Skin of body (tissue), 2 donors: Measurements from ENCODE around the gene TASOR. TPM values are rescaled to one million over a fixed set of nuclear protein-coding genes. Genes with fewer than 3 reads are reported as not detected.
"Not testable (repeated sequence)": the region's sequence is repeated elsewhere in the genome, so short reads cannot be mapped to it uniquely, and the experiment has no call there.

ENCODE experiments used
- DNase-seq: peaks from one replicate; lab custom pipeline; 2025; lab: John Stamatoyannopoulos, UW
- total RNA-seq: library from RNA; depleted of rRNA; stranded (reverse); fragments of >200 nt; gene quantifications from one replicate; pipeline ENCODE4 v1.2.3, GENCODE V29; 2014

TASOR gene, protein sequence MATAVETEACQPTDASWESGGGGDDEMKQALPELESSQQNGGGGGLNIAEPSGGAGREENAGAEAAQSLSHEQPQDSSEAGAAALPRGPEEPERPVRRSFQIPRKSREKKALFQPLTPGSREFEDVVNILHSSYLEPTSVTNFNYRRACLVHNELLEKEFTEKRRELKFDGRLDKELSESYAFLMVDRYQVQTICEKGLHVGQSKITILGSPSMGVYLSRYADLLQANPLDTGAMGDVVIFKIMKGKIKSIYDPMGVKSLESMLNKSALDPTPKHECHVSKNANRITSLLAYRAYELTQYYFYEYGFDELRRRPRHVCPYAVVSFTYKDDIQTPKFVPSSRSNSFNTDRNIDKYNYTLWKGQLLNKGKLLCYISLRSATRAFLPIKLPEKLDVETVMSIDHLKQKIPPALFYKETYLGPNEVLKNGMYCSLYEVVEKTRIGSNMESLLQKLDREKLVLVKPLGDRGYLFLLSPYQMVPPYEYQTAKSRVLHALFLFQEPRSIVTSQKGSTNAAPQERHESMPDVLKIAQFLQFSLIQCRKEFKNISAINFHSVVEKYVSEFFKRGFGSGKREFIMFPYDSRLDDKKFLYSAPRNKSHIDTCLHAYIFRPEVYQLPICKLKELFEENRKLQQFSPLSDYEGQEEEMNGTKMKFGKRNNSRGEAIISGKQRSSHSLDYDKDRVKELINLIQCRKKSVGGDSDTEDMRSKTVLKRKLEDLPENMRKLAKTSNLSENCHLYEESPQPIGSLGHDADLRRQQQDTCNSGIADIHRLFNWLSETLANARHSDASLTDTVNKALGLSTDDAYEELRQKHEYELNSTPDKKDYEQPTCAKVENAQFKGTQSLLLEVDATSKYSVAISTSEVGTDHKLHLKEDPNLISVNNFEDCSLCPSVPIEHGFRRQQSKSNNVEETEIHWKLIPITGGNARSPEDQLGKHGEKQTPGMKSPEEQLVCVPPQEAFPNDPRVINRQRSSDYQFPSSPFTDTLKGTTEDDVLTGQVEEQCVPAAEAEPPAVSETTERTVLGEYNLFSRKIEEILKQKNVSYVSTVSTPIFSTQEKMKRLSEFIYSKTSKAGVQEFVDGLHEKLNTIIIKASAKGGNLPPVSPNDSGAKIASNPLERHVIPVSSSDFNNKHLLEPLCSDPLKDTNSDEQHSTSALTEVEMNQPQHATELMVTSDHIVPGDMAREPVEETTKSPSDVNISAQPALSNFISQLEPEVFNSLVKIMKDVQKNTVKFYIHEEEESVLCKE (N-terminal part only)
- total RNA-seq: 89.3 TPM

DNA sequence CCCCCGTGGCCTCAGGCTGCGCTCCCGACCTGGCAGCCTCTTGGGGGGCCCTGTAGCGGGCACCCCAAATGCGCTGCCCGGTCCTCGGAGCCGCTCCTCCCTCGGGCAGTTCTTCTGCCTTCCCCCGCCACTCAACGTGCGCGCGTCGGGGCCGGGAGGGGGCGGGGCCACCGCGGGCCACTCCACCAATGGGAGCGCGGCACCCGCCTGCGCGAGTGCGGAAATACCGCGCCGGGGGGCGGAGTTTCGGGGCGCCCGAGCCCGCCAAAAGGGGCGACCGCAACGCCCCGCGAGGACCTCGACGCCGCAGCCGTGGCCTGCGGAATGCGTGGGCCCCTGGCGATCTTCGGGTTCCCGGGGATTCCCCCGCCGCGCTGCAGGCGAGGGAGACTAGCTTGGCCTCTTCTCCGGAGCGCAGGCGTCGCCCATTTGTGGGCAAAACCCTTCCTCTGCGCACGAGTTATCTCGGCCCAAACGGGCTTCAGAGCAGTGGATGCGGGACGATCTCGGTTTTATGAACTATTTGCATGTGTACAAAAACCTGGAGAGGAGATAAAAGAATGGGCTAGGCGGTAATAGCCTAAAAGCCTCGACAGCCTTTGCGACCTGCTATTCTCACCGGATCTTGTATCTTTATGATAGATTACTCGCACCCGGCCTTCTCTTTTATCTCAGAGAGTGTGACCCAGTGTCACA lies at the start of gene TASOR:
Gene TASOR (minus strand): TSS at position 144 of the 696 bp plus-strand sequence. CDS start 259 bp downstream, outside the sequence.
- DNase-seq: peak; percentile 60

DNA sequence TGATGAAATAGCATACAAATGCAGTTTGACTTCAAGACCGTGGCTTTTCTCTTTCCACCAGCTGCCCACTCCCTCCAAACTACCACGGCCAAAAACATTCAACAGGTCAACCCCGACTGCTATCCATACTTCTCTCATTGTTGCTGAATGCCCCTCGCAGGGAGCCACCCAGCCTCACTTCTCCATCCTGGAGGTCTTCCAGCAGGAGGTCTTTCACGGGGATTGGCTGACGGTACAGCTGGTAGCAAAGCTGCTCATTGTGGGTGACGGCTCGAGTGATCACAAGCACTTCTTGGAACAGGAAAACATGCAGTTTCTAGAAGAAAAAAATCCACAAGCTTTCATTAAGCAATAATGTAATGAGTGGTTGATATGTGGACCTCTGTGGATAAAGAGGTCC lies 49.0 kb upstream of the TASOR start:
- no peak for DNase-seq

DNA sequence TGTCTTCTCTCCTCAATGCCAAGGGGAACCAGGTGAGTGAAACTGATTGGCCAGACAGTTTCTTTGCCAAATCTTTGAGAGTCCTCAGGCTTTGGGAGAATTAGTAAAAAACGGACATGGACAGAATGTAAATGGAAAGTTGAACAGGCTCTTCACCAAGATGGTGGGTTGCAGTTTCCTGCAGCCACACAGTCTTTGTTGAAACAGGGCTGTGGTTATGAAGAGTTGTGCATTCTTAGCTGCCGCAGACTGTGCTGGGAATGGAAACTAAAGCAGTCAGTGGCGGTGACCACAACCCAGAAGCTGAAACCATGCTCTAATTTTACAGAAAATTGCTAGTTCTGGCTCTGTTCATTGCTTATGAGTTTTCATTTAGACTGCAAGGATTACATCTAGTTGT lies 42.1 kb upstream of the TASOR start:
- DNase-seq: no peak

DNA sequence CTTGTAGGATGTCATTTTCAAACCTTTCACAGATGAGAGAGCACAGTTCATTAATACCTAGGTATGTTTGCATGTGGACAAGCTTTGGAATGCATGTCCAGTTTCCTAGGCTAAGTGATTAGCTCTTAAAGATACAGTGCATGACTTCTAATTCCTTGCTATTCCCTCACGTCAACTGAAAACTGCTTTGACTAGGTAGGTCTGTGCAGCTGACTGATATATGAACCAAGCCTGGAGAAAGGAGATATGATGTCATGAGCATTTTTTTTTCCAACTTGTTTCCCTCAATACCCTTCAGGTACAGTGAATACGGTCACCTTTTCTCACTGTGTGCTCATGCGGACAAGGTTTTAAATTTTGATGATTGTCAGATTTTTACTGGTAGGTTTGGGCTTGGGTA lies 41.6 kb upstream of the TASOR start:
- DNase-seq: no peak

DNA sequence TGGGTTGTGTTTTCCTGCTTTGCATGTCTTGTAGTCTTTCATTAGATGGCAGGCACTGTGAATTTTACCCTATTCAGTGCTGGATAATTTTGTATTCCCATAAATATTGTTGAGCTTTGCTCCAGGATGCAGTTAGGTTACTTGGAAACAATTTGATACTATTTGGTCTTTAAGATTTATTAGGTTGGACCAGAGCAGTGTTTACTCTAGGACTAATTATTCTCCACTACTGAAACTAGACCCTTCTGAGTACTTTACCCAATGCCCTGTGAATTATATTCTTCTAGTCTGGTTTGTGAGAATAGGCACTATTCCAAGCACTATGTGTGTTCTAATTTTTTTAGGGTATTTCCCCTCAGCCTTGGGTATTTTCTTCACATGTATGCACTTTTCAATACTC lies 37.8 kb upstream of the TASOR start:
- no peak for DNase-seq

DNA sequence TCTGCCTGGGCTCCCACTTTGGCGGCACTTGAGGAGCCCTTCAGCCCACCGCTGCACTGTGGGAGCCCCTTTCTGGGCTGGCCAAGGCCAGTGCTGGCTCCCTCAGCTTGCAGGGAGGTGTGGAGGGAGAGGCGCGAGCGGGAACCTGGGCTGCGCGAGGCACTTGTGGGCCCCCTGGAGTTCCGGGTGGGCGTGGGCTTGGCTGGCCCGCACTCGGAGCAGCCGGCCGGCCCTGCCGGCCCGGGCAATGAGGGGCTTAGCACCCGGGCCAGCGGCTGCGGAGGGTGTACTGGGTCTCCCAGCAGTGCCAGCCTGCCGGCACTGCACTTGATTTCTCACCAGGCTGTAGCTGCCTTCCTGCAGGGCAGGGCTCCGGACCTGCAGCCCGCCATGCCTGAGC lies 35.7 kb upstream of the TASOR start:
- DNase-seq: not testable (repeated sequence)

DNA sequence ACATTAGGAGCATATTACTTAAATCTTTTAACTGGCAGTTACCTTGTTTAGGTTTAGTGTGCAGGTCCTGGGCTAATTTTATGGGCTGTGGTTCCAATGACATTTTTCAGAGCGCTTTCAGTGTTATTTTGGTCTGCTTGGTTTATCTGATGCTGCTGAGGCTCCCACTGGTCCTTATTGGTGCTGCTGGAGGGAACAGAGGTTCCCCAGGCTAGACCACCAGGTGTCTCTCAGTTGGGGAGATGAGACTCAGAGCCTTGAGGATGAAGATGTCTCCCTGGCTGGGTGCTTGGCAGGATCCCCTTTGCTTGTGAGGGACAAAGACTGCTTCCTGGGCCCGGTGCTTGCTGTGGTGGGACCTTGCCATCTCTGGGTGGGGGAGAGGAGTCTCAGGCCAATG lies 28.3 kb upstream of the TASOR start:
- DNase-seq: no peak

DNA sequence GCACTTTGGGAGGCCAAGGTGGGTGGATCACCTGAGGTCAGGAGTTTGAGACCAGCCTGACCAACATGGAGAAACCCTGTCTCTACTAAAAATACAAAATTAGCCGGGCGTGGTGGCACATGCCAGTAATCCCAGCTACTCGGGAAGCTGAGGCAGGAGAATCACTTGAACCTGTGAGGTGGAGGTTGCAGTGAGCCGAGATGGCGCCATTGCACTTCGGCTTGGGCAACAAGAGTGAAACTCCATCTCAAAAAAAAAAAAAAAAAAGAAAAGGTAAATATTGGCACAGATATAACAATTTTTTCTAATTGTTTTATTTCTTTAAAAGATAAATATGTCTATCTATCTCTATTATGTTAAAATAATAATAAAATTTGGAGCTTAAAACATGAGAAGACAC lies 24.3 kb upstream of the TASOR start:
- DNase-seq: not testable (repeated sequence)

DNA sequence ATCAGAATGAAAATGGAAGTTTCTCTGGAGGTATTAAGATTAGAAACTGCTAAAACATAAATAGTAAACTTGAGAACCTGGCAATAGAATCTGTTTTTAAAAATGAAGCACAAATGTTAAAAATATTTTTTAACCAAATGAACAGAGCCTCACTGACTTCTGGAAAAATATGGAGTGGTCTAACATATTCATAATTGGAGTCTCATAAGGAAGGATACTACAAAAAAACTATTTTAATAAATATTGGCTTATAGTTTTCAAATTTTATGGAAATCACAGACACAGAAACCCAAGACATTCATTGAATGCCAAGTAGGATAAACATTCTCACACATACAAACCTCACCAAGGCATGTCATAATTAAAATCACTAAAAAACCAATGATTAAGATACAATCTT lies 23.6 kb upstream of the TASOR start:
- no peak for DNase-seq

DNA sequence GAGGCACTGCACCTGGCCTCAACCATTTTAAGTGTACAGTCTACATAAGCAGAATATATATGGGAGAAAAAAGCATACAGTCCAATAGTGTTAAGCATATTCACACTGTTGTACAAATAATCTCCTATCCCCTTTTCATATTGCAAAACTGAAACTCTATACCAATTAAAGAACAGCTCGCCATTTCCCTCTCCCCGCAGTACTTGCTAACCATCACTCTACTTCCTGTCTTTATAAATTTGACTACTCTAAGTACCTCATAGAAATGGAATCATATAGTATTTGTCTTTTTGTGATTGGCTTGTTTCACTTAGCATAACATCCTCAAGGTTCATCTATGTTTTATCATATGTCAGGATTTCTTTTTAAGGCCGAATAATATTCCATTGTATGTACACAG lies 21.6 kb upstream of the TASOR start:
- DNase-seq: no peak

DNA sequence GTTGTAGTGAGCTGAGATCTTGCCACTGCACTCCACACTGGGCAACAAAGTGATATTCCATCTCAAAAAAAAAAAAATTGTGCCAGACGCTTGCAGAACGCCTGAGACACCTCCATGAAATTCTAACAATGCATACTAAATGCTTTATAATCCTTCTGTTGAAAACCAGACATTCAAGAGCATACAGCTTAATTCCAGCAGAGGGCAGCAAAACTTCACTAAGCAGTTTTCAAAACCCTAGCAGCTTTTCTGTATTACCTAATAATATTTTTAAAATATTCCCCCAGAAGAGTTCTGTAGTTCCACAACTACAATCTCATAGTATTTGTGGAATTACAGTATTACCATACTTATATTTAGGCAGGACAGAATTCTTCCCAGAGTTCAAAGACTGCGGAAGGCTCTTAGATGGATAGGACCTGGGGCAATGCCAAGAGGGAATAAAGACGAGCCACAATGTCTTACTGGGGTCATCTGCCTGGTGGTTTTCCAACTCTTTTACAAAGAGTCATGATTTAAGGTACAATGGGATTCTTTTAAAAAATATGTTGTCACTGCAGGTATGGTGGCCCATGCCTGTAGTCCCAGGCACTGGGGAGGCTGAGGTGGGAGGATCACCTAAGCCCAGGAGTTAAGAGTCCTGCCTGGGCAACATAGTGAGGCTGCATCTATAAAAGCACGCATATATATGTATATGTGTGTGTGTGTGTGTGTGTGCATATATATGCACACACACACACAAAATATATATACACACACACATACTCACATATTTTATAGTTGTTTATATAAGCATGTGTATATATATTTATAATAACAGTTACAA lies 19.6 kb upstream of the TASOR start:
- peak; percentile 62 for DNase-seq

DNA sequence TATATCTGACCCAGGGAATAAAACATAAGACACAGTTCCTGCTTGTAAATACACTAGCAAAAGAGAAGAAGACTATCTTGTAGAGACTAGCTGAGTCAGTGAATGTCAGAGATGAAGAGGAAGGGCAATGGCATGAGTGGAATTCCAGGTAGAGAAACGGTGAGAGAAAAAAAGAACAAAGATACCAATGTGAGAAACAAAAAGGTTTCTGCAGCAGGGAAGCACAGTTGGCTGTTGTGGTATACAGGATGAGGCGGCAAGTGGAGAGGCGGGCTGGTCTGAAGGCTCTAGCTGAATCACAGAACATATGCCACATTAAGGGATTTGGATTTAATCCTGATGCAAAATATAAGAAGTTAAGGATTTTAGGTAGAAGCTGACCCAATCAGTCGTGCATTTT lies 17.1 kb upstream of the TASOR start:
- no peak for DNase-seq

DNA sequence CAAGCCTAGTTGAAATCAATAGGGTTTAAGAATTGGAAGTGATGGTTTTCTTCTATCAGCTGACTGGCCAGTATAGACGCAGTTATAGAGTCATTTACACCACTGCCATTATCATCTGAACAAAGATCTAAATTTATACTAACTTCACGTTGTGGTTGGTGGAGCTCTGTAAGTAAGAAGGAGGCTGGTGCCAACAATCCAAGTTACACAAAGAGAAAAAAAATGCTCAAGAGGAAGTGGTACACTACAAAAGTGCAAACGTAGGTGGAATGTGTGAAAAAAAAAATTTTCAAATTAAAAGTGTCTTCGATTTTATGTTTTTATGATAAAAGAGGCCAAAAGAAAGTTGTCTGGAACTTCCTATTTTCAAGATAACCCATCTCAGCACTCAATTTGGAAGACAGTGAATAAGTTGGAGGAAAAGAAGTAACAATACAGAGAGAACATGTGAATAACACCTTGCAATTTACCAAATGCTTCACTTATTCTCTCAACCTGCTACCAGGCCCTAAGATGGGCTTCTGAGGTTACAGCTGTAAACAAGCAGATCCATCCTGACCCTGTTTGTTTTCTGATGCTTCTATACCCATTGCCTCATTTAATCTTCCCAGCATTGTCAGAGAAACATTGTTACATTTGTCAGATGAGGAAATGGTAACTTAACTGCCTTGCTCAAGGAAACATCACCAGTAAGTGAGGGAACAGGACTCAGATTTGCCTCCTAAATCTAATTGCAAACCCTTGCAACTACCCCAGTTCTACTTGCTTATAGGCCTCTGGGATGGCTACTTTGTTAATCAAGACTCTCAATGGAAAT lies 12.0 kb upstream of the TASOR start:
- DNase-seq: no peak

DNA sequence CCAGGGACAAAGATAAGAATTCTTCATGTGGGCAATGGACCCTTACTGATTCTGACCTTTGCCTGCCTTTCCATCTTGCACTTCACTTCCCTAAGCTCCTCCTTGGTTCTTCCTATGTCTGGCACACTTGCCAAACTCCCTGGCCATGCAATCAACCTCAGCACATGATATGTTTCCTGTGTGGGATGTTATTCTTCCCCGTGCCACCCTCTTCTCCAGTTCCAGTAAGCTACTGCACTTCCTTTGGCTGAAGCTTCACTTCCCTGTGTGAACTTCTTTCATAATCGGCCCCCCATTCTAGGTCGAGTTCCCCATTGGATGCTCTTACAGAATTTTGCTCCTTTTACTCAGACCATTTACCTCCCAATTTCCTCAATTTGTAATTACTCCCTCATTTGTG lies 10.7 kb upstream of the TASOR start:
- no peak for DNase-seq

DNA sequence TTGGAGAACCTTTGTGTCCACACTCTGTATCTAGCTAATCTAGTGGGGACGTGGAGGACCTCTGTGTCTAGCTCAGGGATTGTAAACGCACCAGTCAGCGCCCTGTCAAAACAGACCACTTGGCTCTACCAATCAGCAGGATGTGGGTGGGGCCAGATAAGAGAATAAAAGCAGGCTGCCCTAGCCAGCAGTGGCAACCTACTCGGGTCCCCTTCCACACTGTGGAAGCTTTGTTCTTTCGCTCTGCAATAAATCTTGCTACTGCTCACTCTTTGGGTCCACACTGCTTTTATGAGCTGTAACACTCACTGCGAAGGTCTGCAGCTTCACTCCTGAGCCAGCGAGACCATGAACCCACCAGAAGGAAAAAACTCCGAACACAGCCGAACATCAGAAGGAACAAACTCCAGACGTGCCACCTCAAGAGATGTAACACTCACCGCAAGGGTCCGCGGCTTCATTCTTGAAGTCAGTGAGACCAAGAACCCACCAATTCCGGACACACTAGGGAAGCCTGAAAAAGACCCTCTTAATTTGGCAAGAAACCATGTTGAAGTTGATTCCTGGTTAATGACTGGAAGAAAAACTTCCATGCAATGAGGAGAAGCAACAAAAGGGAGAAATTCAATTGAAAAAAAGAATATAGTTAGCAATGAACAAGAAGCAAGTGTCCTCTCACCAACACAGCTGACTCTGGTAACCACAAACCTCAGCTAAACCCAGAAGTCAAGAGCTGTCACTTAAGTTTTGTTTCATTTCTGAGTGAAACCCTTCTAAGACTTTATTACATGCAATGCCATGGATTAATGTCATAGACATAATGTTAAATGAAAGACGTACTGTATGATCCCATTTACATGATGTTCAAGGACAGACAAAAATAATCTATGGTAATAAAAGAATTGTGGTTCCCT lies 9.7 kb upstream of the TASOR start:
- DNase-seq: not testable (repeated sequence)

DNA sequence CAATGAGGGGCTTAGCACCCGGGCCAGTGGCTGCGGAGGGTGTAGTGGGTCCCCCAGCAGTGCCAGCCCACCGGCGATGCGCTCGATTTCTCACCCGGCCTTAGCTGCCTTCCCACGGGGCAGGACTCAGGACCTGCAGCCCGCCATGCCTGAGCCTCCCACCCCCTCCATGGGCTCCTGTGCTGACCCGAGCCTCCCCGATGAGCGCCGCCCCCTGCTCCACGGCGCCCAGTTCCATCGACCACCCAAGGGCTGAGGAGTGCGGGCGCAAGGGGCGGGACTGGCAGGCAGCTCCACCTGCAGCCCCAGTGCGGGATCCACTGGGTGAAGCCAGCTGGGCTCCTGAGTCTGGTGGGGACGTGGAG lies 8.9 kb upstream of the TASOR start:
- DNase-seq: not testable (repeated sequence)

DNA sequence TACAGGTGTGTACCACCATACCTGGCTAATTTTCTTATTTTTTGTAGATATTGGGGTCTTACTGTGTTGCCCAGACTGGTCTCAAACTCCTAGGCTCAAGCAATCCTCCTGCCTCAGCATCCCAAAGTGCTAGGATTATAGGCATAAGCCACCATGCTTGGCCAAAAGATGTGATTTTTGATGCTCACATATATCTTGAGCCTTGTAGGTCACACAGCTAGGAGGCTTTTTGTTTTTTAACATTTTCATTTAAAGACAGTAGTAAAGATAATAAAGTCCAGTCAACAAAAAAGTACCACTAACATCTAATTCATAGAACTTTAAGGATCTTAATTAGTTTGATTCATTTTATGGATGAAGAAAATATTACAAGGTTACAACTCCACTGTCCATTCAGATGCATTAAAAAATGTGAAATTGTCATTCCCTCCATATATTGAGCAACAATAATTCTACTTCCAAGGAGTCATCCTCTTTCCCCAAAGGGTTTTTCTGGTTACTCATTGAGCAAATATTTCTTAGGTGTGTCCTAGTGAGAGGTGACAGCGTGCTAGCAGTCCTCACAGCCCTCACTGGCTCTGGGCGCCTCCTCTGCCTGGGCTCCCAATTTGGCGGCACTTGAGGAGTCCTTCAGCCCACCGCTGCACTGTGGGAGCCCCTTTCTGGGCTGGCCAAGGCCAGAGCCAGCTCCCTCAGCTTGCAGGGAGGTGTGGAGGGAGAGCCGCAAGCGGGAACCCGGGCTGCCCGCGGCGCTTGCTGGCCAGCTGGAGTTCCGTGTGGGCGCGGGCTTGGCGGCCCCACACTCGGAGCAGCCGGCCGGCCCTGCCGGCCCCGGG lies 8.3 kb upstream of the TASOR start:
- DNase-seq: no peak
